HUES6 (cell line): ENCODE measurements around the gene FDPS.
"Not testable (repeated sequence)": the region's sequence is repeated elsewhere in the genome, so short reads cannot be mapped to it uniquely, and the experiment has no call there.

Experiments used
- H3K27ac ChIP-seq: 2 replicates; pipeline ENCODE4 v1.7.0; 2013; ENCODE audit warnings: low read depth, mild to moderate bottlenecking, low read length, inconsistent platforms
- H3K27me3 ChIP-seq: 2 replicates; pipeline ENCODE4 v1.6.1; 2013; ENCODE audit warnings: low read length; ENCODE audit not compliant: control insufficient read depth, insufficient read depth
- H3K36me3 ChIP-seq: 2 replicates; pipeline ENCODE4 v1.6.1; 2013; ENCODE audit warnings: low read length; ENCODE audit not compliant: control insufficient read depth, insufficient read depth
- H3K4me1 ChIP-seq: 2 replicates; pipeline ENCODE4 v1.6.1; 2013; ENCODE audit warnings: low read length; ENCODE audit not compliant: control insufficient read depth, insufficient read depth
- H3K4me3 ChIP-seq: 2 replicates; pipeline ENCODE4 v1.5.1; 2013; ENCODE audit warnings: low read depth, low read length
- H3K9ac ChIP-seq: one replicate; pipeline ENCODE4 v1.6.1; 2013; ENCODE audit warnings: mild to moderate bottlenecking, low read length
- H3K9me3 ChIP-seq: 2 replicates; pipeline ENCODE4 v1.6.1; 2013; ENCODE audit warnings: low read depth, low read length; ENCODE audit not compliant: control insufficient read depth, insufficient read depth

The FDPS gene

DNA sequence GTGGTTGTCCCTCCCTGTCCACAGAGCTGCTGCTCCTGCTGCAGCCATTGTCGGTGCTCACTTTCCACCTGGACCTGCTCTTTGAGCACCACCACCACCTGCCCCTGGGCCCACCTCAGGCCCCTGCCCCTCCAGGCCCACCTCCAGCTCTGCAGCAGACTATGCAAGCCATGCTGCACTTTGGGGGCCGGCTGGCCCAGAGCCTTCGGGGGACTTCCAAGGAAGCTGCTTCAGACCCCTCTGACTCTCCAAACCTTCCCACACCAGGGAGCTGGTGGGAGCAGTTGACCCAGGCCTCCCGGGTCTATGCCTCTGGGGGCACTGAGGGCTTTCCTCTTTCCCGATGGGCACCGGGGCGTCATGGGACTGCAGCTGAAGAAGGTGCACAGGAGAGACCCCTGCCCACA, 18.0 kb downstream of the FDPS start:
- no peaks in the 10 kb centered on the region for H3K9me3 ChIP-seq
- H3K4me1 ChIP-seq = peaks cover 16% of the 10 kb centered on the region
- H3K36me3 ChIP-seq = peaks cover 51% of the 10 kb centered on the region
- peaks cover 7% of the 10 kb centered on the region; the same call in 1 of the 2 replicates for H3K27me3 ChIP-seq
- no peak overlapping the region for H3K9ac ChIP-seq
- no peak overlapping the region for H3K4me3 ChIP-seq
- no peak overlapping the region for H3K27ac ChIP-seq

DNA sequence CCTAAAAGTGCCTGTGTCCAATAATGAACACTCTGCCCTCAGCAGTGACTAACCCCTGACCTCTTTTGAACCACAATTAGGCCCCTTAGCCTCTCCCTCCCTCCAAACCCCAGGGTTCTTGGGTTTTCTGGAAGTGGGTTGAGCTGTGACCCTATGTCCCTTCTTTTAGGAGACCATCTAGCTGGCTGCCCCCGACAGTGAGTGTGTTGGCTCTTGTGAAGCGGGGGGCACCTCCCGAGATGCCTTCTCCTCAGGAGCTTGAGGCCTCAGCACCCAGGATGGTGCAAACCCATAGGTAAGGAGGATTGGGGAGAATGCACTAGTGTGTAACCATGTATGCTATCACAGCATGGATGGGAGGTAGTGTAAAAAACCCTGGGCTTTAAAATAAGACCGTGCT, 19.3 kb downstream of the FDPS start:
- Histone ChIP-seq H3K4me3 (no peak overlapping the region), H3K36me3 (peaks cover 51% of the 10 kb centered on the region), H3K9me3 (no peaks in the 10 kb centered on the region), H3K27me3 (no peaks in the 10 kb centered on the region), H3K4me1 (peaks cover 6% of the 10 kb centered on the region; the same call in 1 of the 2 replicates), H3K9ac (no peak overlapping the region), H3K27ac (no peak overlapping the region)

DNA sequence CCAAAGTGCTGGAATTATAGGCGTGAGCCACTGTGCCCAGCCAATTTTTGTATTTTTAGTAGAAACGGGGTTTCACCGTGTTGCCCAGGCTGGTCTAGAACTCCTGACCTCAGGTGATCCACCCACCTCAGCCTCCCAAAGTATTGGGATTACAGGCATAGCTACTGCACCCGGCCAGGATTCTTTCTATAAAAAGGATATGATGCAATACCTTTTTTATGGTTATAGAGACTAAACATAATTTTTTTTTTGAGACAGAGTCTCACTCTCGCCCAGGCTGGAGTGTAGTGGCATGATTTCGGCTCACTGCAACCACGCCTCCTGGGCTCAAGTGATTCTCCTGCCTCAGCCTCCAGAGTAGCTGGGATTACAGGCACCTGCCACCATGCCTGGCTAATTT, 20.2 kb downstream of the FDPS start:
- H3K27ac ChIP-seq, H3K9ac ChIP-seq, H3K4me1 ChIP-seq, H3K4me3 ChIP-seq, H3K27me3 ChIP-seq, H3K9me3 ChIP-seq: not testable (repeated sequence)
- H3K36me3 ChIP-seq = peaks cover 56% of the 10 kb centered on the region

DNA sequence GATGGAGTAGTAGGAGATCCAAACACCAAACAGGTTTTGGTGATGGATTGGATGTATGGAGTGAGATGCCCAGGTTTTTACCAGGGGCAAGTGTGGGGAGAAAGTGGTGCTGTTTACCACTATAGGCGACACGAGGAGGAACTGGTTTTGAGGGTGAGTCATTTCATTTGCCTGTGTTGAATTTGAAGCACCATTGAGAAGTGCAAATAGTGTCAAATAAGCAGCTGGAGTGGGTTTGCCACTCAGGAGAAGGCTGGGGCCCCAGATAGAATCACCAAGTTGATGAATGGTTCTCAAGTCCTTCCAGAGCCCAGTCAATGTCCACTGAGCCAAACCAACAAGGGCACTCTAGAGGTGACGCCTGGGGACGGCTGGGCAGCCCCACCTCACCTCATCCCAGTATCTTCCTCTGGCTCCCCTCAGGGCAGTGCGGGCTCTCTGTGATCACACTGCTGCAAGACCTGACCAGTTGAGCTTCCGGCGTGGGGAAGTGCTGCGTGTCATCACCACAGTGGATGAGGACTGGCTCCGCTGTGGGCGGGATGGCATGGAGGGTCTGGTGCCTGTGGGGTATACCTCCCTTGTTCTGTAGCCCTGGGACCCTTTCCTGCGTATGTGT, 21.4 kb downstream of the FDPS start:
- H3K4me3 ChIP-seq = no peak overlapping the region
- no peaks in the 10 kb centered on the region for H3K9me3 ChIP-seq
- H3K27ac ChIP-seq = no peak overlapping the region
- no peak overlapping the region for H3K9ac ChIP-seq
- H3K4me1 ChIP-seq = peaks cover 6% of the 10 kb centered on the region; the same call in 1 of the 2 replicates
- H3K36me3 ChIP-seq = peaks cover 63% of the 10 kb centered on the region
- no peaks in the 10 kb centered on the region for H3K27me3 ChIP-seq

DNA sequence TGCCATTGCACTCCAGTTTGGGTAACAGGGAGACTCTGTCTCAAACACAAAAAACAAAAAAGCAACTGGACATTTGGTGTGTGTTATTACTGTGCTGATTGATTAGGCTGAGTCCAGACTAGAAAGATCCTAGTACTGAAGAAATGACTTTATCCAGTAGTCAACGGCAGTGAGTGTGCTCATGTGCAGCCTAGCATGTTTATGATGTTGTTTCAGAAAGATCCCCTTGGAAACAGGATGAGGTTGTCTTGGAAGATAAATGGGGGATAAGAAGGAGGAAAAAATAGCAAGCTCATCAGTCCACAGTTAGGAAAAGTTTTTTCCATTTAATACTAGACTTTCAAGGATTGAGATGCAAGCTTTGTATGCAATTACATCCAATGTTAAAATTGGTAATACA, 26.3 kb downstream of the FDPS start:
- H3K27me3 ChIP-seq = no peaks in the 10 kb centered on the region
- H3K4me3 ChIP-seq = no peak overlapping the region
- no peak overlapping the region for H3K9ac ChIP-seq
- H3K27ac ChIP-seq = no peak overlapping the region
- H3K36me3 ChIP-seq = peaks cover 64% of the 10 kb centered on the region
- no peaks in the 10 kb centered on the region for H3K9me3 ChIP-seq
- no peaks in the 10 kb centered on the region for H3K4me1 ChIP-seq

DNA sequence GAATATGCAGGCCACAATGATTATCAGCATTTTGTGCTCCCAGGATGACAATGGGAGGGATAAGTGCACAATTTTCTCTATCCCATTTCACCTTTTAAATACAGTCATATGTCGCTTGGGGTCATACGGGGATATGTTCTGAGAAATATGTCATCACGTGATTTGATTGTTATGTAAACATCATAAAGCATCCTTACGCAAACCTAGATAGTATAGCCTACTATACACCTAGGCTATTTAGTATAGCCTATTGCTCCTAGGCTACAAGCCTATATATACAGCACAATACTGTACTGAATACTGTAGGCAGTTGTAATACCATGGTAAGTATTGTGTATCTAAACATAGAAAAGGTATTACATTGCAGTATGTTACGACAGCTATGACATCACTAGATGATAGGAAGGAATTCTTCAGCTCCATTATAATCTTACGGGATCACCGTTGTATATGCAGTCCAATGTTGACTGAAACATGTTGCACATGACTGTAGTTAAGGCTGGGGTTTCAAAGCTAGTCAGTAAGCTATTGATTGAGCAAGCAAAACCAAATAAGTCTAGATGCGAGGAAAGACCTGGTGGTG, 30.9 kb downstream of the FDPS start:
- Histone ChIP-seq H3K4me1 (no peaks in the 10 kb centered on the region), H3K36me3 (peaks cover 78% of the 10 kb centered on the region), H3K4me3 (no peak overlapping the region), H3K27ac (no peak overlapping the region), H3K9me3 (no peaks in the 10 kb centered on the region), H3K27me3 (no peaks in the 10 kb centered on the region), H3K9ac (no peak overlapping the region)

DNA sequence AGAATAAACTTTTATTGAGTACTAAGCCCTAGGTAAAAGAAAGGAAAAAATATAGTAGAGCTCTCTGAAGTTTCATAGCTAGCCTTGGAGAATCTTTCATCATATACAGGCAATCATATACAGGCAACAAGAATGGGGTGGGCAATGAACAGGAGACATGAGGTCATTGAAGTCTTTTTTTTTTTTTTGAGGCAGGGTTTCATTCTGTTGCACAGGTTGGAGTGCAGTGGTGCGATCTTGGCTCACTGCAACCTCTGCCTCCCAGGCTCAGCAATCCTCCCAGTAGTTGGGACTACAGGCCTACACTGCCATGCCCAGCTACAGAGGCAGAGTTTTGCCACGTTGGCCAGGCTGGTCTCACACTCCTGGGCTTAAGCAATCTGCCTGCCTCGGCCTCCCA, 34.2 kb downstream of the FDPS start:
- H3K27ac ChIP-seq = no peak overlapping the region
- H3K4me3 ChIP-seq = no peak overlapping the region
- no peaks in the 10 kb centered on the region for H3K27me3 ChIP-seq
- no peaks in the 10 kb centered on the region for H3K9me3 ChIP-seq
- H3K36me3 ChIP-seq = peaks cover 78% of the 10 kb centered on the region
- H3K4me1 ChIP-seq = no peaks in the 10 kb centered on the region
- no peak overlapping the region for H3K9ac ChIP-seq

DNA sequence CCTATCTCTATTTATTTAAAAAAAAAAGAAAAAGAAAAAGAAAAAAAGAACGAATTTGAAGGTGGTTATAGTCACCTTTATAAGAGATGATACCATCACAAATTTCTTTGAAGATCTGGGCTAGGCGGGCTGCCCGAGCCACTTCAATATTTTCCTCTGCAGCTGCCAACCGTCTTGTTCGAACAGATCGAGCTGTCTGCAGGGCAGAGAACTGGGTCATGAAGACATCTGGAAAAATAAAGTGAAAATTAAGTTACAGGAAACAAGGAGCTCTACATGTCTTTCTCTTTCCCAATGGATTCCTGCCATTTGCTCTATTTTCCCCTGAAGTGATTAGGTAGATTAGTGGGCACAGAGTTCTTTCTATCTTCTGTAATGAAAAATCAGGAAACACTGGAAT, 44.0 kb downstream of the FDPS start:
- Histone ChIP-seq H3K27ac (no peak overlapping the region), H3K27me3 (no peaks in the 10 kb centered on the region), H3K9ac (no peak overlapping the region), H3K4me3 (no peak overlapping the region), H3K4me1 (no peaks in the 10 kb centered on the region), H3K9me3 (no peaks in the 10 kb centered on the region), H3K36me3 (peaks cover 62% of the 10 kb centered on the region)

DNA sequence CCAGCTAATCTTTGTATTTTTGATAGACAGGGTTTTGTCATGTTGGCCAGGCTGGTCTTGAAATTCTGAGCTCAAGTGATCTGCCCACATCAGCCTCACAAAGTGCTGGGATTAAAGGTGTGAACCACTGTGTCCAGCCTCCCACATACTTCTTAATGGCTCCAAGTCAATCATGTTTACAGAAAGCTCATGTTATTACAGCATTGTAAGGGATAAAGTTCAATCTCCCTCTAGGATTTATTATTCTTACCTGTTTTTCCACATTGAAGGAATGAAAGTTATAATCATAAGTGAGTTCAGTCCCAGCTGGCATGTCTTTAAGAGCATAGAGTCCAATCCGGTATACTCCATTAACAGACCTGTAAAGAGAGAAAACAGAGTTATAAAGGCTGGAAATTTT, 51.4 kb downstream of the FDPS start:
- H3K36me3 ChIP-seq = peaks cover 32% of the 10 kb centered on the region
- no peaks in the 10 kb centered on the region for H3K4me1 ChIP-seq
- no peaks in the 10 kb centered on the region for H3K9me3 ChIP-seq
- H3K27me3 ChIP-seq = no peaks in the 10 kb centered on the region
- no peak overlapping the region for H3K9ac ChIP-seq
- H3K4me3 ChIP-seq = no peak overlapping the region
- H3K27ac ChIP-seq = no peak overlapping the region
